GM18870 (cell line): Measurements from ENCODE around the gene STXBP6.

ENCODE experiments used
- ATAC-seq: cut with Tn5 transposase; IDR thresholded peaks from one replicate; pipeline ENCODE4 v1.9.1; 2021; ENCODE audit warnings: moderate library complexity; ENCODE audit not compliant: unreplicated experiment

STXBP6 gene

DNA sequence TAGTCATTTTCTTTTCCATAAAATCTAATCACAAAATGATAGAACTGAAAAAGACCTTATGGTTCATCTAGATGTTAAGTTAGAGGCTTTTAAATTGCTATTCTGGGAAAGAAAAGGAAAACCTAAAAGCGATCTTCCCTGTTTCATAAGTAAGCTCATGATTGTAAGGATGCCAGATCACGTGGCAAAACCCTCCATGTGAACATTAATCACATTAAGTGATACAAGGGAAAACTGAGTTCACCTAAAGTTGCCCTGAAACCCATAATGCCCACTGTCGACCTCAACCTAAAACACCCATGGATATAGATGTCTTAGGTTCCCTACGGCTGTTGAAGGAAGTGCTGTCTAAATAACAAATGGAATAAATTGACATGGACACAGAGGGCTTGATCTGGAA lies 3.0 kb upstream of the STXBP6 start:
- ATAC-seq = no peak

- no peak for ATAC-seq
Measured at GRCh38 chr14:25052385-25052784, 2.4 kb upstream of the STXBP6 start.

DNA sequence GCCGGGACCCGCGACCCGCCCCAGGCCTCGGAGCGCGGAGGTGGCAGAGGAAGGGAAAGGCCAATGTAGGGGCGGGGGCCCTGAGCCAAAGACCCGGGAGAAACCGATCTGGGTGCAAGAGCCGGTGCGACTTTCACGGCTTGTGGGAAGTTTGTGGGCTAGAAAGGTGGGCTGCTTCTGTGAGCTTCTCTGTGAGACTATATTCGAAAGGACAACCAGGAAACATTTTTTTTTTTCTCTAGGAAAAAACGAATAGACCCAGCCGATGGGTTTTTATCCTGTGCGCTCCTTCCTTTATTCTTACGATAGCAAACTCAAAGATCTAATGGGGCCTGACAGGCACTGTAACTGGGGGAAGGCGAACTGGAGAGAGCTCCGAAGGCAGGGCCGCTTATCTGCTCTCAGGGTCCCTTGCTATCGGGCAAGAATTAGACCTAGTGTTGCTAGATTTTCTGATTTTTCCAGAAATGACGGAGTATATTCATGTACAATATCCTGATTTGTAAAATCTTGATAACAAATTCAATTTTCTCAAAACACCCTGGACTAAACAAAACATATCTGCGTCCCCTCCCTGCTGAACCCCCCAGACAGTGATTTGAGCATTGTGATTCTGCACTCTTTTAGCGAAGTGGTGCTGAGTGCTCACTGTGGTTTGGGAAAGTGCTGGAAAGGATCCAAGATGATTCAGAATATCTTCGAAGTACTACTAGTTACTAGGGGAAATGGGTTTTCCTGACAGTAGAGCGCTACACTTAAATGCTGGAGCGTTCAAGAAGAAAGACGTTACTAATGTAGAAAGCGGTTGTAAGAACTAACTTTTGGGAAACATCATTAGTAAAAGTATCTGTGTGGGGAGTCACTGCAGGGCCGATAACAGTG lies 563 bp upstream of the STXBP6 start:
- no peak for ATAC-seq

DNA sequence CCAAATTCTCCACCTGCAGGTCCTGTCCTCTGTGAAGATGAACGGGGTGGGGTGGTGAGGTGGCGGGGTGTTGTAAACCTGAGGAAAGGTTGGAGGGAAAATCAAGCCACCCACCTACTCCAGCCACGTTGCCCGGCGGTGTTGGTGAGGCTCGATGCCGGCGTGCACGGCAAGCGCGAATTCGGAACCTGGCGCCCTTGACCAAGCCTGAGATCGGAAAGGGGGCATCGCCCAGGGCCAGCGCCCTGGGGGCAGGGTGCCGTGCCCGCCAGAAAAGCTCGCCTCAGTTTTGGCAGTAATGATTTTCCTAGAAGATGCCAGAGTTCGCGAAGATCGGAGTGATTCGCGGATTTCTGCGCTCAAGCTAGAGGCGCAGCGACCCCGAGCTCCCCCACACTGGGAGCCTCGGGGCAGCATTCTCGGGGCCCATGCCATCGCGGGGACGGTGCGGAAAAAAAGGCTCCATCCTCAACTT lies 817 bp downstream of the STXBP6 start:
- no peak for ATAC-seq

DNA sequence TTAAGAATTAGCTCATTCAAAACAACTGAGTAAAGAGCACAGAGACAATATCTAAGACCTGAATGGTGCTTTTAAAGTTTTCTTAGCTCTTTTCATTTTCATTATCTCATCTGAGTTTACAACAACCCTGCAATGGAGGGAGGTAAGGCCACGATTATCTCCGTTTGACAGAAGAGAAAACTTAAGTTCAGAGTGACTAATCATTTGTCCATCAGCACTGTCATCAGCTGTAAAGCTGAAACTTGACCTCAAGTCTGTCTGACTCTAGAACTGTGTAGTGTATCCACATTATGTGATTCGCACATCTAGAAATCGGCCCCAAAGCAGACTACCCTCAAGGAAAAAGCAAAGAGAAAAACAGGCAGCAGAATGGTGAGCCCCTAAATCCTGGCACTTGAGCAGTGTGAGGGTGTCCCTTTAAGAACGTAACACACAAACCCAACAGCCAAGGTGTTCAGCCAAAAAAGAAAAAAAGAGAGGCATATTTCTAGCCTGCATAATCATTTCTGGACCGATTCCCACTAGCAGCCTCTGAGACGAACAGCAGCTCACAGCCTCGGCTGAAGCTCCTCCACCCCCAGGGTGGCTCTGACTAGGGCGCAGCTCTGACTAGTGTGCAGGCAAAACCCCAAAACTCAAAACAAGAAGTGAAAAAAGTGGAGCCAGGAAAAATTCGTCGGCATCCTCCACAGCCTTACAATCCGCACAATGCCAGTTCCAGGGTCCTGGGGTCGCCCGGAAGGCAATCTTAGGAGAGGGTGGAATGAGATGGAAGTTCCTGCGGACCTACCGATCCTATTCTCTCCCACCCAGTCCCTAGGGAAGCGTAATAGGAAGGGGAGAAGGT lies 1.6 kb downstream of the STXBP6 start:
- no peak for ATAC-seq

- ATAC-seq = no peak
Measured at GRCh38 chr14:25046301-25046943, 3.5 kb downstream of the STXBP6 start.

- ATAC-seq = no peak
Measured at GRCh38 chr14:25044106-25044698, 5.7 kb downstream of the STXBP6 start.

DNA sequence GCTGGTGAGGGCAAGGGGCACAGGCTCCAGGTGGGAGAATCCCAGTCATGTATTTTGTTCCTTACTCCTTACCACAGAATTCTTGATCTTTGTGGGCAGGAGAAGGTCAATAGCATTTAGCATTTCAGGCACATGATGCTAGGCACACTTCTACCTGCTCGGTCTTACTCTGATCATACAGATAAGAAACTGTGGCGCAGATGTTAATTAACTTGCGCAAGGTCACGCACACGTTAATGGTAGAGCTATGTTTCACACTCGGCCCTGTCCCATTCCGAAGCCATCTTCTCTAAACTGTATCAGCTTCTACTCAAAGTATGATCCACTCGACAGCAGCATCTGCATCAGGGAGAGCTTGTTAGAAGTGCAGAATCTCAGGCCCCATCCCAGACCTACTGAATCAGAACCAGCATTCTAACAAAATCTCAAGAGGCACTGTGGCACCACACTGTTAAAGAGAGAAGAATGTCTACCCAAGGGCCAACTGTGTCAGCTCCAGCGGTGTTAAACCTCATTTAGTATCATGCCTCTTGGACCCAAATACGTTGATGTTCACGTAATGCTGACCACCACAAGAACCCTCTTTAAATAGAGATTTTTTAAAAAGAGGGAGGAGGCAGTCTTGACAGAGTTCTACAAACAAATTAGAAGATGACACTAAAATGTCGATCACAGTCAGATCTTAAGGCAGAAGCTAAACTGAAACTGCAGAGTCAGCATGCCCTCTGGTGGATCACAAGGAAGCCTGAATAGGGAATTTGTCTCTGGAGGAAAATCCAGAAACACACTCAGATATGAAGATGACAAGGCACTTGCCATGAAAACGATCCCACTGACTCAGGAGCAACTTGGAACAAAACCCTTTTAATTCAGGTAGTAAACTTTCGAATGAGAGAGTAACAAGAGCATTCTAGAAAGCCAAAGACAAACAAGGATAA lies 7.3 kb downstream of the STXBP6 start:
- ATAC-seq = no peak

DNA sequence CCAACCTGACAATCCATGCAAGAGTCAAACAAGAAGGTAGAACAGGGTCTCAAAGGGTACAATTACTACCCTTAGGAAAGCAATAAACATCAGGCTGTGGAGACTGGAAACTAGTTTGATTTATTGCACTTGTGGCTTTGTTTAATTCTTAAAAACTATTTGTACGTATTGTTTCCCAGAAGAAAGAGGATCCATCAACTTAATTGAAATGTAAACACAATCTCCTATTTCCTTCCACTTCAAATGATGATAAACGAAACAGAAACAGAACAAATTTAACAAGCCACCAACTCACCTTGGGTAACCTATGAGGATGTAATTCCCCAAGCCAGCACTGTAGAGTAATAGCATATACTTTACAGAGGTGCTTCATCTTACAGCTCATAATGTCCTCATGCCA lies 8.0 kb downstream of the STXBP6 start:
- ATAC-seq = no peak

DNA sequence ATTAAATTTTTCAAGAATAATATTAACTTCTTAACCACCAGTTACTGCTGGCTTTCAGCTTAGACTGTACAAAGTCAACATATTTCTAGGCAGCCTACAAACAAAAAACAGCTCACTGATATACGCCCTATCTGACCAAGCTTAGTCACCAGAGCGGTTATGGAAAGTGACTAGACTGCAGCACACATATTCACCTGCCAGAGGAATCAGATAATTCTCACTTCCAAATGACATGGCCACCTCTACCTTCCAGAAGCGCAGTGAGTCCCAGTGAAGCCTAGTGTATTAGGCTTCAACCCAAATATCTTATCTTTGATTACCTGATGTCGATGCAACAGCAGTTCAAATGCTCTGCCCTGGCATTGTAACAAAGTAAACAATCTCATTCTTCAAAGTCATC lies 8.5 kb downstream of the STXBP6 start:
- ATAC-seq = no peak

- no peak for ATAC-seq
Measured at GRCh38 chr14:25039933-25040332, 10.0 kb downstream of the STXBP6 start.

DNA sequence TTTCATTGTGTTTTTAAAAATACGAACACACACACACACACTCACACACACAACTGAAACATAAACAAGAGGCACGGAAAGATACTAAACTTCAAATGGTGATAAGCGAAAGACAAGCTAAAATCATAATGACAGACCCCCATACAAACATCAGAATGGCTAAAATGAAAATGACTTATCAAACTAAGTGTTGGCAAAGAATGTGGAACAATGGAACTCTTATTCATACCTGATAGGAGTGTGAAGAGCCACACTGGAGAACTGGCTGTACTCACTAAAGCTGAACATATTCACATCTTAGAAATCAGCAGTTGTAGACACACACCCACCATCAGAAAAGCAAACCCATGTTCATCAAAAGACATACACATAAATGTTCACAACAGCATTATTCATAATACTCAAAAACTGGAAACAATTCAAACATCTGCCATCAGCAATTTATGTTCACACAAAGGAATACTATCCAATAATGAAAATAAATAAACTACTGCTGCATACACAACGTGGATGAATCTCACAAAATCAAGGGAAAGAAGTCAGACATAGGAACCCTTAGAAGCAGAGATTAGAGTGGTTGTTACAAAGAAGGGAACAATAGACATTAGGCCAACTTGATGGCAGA lies 11.8 kb downstream of the STXBP6 start:
- ATAC-seq = no peak

- ATAC-seq = no peak
Measured at GRCh38 chr14:25037032-25037431, 12.9 kb downstream of the STXBP6 start.

GRCh38 chr14:25034803-25035681 lies 14.9 kb downstream of the STXBP6 start:
- ATAC-seq = no peak

- ATAC-seq = no peak
Measured at GRCh38 chr14:25033358-25033757, 16.6 kb downstream of the STXBP6 start.

DNA sequence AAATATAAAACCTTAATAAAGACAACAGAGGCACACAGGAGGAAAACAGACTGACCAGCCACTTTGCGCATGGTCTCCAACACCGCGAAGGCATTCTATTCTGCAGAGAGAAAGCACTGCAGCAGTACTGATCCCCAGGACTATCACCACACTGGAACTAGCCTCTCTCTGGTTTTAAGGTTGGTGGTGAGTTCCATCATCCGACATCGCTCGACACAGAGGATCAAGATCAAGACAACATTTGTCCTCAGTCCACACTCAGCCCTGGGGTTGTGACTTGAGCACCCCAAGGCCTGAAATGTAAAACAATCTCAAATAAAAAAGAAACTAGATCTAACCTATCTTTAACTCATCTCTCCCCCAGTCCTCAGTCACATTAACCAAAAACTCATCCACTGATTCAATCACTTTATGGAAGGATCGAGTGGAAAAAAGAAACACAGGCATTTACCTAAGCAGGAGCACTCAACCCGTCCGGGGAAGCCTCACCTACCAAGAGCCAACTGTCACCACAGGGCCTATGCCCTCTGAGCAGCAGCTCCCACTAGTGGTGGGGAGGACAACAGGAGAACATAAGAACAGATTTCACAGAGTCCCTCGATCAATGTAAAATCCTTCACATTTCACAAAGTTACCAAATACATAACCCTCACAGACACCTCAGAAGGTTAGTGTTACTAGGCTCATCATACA lies 17.7 kb downstream of the STXBP6 start:
- ATAC-seq = no peak

- no peak for ATAC-seq
Measured at GRCh38 chr14:25026476-25027137, 23.3 kb downstream of the STXBP6 start.
